ENCODE results near the gene DLGAP1.

Gene DLGAP1

DNA sequence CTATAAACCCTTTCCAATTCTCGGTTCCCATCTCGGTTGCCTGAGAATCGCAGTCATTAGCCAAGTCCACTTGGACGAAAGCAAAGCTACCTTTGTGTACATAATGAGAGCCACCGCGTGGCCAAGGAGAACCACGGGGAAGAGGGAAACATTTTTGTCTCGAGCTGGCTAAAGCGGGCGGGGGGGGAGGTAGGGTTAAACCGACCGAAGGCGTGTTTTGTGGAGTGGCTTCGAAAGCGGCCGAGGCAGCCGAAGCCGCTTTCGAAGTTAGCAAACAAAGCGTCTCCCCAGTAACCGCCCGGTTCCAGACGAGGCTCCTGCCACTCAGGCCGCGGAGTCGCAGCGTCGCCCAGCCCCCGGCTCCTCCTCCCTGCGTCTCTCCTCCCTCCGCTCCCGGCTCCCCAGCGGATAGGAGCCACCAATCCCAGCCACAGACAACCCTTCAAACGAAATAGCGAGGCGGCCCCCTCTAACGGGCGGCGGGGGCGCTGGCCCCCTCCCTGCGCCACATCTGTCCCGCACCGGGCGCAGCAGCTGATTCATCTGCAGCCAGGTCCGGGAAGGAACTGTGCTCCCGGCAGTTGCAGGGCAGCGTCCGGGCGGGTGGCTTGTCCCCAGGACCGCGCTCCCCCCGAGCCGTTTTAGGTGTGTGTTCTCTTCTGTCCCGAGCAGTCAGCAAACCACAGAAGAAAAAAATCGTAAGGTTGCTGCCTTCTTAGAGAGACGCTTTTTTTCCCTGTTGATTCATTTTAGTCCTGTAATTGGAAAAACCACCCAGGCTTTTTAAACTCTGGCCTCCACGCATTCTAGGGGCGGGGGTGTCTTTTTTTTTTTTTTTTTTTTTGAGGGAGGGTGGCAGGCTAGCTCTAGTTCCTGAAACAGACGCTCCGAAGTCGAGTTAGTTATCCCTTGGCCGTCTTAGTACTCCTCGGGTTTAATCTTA lies 1006.9 kb downstream of the DLGAP1 start (continued):
- TF ChIP-seq, protein P1, sequence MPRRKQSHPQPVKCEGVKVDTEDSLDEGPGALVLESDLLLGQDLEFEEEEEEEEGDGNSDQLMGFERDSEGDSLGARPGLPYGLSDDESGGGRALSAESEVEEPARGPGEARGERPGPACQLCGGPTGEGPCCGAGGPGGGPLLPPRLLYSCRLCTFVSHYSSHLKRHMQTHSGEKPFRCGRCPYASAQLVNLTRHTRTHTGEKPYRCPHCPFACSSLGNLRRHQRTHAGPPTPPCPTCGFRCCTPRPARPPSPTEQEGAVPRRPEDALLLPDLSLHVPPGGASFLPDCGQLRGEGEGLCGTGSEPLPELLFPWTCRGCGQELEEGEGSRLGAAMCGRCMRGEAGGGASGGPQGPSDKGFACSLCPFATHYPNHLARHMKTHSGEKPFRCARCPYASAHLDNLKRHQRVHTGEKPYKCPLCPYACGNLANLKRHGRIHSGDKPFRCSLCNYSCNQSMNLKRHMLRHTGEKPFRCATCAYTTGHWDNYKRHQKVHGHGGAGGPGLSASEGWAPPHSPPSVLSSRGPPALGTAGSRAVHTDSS (tag by site-specific recombination; IDR thresholded peaks at IDR 0.05): no peak
- TF ChIP-seq ZNF560 (tag by site-specific recombination; IDR thresholded peaks at IDR 0.05; ENCODE audit: borderline replicate concordance) (no peak), ZNF473 (tag by site-specific recombination; IDR thresholded peaks at IDR 0.05) (no peak), IKZF3 (tag by site-specific recombination; IDR thresholded peaks at IDR 0.05) (peak; percentile 98), ZNF555 (tag by site-specific recombination; conservative IDR thresholded peaks at IDR 0.05) (no peak), KLF16 (tag by site-specific recombination; IDR thresholded peaks at IDR 0.05) (no peak; the same call in 1 of the 2 replicates), MYNN (tag by site-specific recombination; IDR thresholded peaks at IDR 0.05; ENCODE audit: borderline replicate concordance) (no peak), ZNF600 (tag by site-specific recombination; IDR thresholded peaks at IDR 0.05) (peak; percentile 87), HOXA7 (CRISPR knock-in tag; IDR thresholded peaks at IDR 0.05; ENCODE audit: borderline replicate concordance) (no peak), ZNF843 (tag by site-specific recombination; IDR thresholded peaks at IDR 0.05) (peak; percentile 73), ZNF416 (tag by site-specific recombination; IDR thresholded peaks at IDR 0.05) (no peak), GFI1B (tag by site-specific recombination; IDR thresholded peaks at IDR 0.05) (no peak), ZBTB48 (tag by site-specific recombination; IDR thresholded peaks at IDR 0.05) (peak; percentile 47; the same call in 1 of the 2 replicates), ZNF830 (tag by site-specific recombination; IDR thresholded peaks at IDR 0.05; ENCODE audit: low read depth) (no peak), ZFP37 (tag by site-specific recombination; IDR thresholded peaks at IDR 0.05) (0 out of 2 replicates have a peak, but pooled peaks have one; percentile 60), ZNF132 (tag by site-specific recombination; IDR thresholded peaks at IDR 0.05; ENCODE audit: borderline replicate concordance) (no peak), ZNF548 (tag by site-specific recombination; IDR thresholded peaks at IDR 0.05) (no peak), ZNF654 (tag by site-specific recombination; IDR thresholded peaks at IDR 0.05; ENCODE audit: low read depth) (peak; percentile 21; the same call in 1 of the 2 replicates), ZNF660 (tag by site-specific recombination; IDR thresholded peaks at IDR 0.05) (peak; percentile 27; the same call in 1 of the 2 replicates), KLF7 (tag by site-specific recombination; IDR thresholded peaks at IDR 0.05; ENCODE audit: borderline replicate concordance) (no peak)
- TF ChIP-seq, protein P2, sequence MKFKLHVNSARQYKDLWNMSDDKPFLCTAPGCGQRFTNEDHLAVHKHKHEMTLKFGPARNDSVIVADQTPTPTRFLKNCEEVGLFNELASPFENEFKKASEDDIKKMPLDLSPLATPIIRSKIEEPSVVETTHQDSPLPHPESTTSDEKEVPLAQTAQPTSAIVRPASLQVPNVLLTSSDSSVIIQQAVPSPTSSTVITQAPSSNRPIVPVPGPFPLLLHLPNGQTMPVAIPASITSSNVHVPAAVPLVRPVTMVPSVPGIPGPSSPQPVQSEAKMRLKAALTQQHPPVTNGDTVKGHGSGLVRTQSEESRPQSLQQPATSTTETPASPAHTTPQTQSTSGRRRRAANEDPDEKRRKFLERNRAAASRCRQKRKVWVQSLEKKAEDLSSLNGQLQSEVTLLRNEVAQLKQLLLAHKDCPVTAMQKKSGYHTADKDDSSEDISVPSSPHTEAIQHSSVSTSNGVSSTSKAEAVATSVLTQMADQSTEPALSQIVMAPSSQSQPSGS (tag by site-specific recombination; IDR thresholded peaks at IDR 0.05; ENCODE audit: low read depth): no peak
- TF ChIP-seq, protein P3, sequence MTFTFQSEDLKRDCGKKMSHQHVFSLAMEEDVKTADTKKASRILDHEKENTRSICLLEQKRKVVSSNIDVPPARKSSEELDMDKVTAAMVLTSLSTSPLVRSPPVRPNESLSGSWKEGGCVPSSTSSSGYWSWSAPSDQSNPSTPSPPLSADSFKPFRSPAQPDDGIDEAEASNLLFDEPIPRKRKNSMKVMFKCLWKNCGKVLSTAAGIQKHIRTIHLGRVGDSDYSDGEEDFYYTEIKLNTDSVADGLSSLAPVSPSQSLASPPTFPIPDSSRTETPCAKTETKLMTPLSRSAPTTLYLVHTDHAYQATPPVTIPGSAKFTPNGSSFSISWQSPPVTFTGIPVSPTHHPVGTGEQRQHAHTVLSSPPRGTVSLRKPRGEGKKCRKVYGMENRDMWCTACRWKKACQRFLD (tag by site-specific recombination; IDR thresholded peaks at IDR 0.05): no peak
- TF ChIP-seq, protein P4, sequence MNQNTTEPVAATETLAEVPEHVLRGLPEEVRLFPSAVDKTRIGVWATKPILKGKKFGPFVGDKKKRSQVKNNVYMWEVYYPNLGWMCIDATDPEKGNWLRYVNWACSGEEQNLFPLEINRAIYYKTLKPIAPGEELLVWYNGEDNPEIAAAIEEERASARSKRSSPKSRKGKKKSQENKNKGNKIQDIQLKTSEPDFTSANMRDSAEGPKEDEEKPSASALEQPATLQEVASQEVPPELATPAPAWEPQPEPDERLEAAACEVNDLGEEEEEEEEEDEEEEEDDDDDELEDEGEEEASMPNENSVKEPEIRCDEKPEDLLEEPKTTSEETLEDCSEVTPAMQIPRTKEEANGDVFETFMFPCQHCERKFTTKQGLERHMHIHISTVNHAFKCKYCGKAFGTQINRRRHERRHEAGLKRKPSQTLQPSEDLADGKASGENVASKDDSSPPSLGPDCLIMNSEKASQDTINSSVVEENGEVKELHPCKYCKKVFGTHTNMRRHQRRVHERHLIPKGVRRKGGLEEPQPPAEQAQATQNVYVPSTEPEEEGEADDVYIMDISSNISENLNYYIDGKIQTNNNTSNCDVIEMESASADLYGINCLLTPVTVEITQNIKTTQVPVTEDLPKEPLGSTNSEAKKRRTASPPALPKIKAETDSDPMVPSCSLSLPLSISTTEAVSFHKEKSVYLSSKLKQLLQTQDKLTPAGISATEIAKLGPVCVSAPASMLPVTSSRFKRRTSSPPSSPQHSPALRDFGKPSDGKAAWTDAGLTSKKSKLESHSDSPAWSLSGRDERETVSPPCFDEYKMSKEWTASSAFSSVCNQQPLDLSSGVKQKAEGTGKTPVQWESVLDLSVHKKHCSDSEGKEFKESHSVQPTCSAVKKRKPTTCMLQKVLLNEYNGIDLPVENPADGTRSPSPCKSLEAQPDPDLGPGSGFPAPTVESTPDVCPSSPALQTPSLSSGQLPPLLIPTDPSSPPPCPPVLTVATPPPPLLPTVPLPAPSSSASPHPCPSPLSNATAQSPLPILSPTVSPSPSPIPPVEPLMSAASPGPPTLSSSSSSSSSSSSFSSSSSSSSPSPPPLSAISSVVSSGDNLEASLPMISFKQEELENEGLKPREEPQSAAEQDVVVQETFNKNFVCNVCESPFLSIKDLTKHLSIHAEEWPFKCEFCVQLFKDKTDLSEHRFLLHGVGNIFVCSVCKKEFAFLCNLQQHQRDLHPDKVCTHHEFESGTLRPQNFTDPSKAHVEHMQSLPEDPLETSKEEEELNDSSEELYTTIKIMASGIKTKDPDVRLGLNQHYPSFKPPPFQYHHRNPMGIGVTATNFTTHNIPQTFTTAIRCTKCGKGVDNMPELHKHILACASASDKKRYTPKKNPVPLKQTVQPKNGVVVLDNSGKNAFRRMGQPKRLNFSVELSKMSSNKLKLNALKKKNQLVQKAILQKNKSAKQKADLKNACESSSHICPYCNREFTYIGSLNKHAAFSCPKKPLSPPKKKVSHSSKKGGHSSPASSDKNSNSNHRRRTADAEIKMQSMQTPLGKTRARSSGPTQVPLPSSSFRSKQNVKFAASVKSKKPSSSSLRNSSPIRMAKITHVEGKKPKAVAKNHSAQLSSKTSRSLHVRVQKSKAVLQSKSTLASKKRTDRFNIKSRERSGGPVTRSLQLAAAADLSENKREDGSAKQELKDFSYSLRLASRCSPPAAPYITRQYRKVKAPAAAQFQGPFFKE (tag by site-specific recombination; IDR thresholded peaks at IDR 0.05; ENCODE audit: borderline replicate concordance): no peak
- TF ChIP-seq, protein P5, sequence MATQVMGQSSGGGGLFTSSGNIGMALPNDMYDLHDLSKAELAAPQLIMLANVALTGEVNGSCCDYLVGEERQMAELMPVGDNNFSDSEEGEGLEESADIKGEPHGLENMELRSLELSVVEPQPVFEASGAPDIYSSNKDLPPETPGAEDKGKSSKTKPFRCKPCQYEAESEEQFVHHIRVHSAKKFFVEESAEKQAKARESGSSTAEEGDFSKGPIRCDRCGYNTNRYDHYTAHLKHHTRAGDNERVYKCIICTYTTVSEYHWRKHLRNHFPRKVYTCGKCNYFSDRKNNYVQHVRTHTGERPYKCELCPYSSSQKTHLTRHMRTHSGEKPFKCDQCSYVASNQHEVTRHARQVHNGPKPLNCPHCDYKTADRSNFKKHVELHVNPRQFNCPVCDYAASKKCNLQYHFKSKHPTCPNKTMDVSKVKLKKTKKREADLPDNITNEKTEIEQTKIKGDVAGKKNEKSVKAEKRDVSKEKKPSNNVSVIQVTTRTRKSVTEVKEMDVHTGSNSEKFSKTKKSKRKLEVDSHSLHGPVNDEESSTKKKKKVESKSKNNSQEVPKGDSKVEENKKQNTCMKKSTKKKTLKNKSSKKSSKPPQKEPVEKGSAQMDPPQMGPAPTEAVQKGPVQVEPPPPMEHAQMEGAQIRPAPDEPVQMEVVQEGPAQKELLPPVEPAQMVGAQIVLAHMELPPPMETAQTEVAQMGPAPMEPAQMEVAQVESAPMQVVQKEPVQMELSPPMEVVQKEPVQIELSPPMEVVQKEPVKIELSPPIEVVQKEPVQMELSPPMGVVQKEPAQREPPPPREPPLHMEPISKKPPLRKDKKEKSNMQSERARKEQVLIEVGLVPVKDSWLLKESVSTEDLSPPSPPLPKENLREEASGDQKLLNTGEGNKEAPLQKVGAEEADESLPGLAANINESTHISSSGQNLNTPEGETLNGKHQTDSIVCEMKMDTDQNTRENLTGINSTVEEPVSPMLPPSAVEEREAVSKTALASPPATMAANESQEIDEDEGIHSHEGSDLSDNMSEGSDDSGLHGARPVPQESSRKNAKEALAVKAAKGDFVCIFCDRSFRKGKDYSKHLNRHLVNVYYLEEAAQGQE (tag by site-specific recombination; IDR thresholded peaks at IDR 0.05): no peak
